Caco-2 (cell line): ENCODE measurements around the gene MACROD2. TPM values are rescaled to one million over a fixed set of nuclear protein-coding genes. Genes with fewer than 3 reads are reported as not detected.

Experiments used
- BruUV-seq: library from RNA; stranded (reverse); fragments of 400-500 nt; replicated peaks from 2 replicates; lab custom pipeline; 2021; lab: Mats Ljungman, UMichigan
- CTCF ChIA-PET: fragments of 300-600 bp; sonication (Branson Sonifier 250); formaldehyde crosslinking; loops from one replicate; lab custom pipeline; 2022; ENCODE audit warnings: antibody characterized with exemption; lab: Charles Lee
- POLR2A ChIA-PET: fragments of 300-600 bp; sonication (Branson Sonifier 250); formaldehyde crosslinking; loops from one replicate; lab custom pipeline; 2022; ENCODE audit warnings: antibody characterized with exemption; lab: Charles Lee
- DNase-seq, 2 experiments: peaks; one replicate each; pipeline versions ENCODE4 v3.0.0 to v3.0.0-alpha.2; 2020 to 2022
- H3K27me3 ChIP-seq: replicated peaks from 2 replicates; pipeline ENCODE4 v1.6.0; 2011; ENCODE audit warnings: low read length; ENCODE audit not compliant: control insufficient read depth, insufficient read depth
- H3K36me3 ChIP-seq: 2 replicates; pipeline ENCODE4 v1.5.1; 2011; ENCODE audit warnings: low read length; ENCODE audit not compliant: control insufficient read depth, insufficient read depth
- H3K4me1 ChIP-seq: fragments of 250-450 bp; sonication (Bioruptor Pico); 2 replicates; pipeline ENCODE4 v1.5.1; 2020; ENCODE audit warnings: mild to moderate bottlenecking
- H3K4me3 ChIP-seq: 2 replicates; pipeline ENCODE4 v1.5.1; 2011; ENCODE audit warnings: low read depth, mild to moderate bottlenecking, control low read depth, low read length
- H3K9me3 ChIP-seq: fragments of 250-450 bp; sonication (Bioruptor Pico); 2 replicates; pipeline ENCODE4 v1.5.1; 2020; ENCODE audit warnings: mild to moderate bottlenecking, moderate library complexity
- H3K27ac Mint-ChIP-seq: one replicate; pipeline ENCODE4 v1.8.0; 2022; ENCODE audit warnings: mixed read lengths; ENCODE audit not compliant: unreplicated experiment
- H3K27me3 Mint-ChIP-seq: one replicate; pipeline ENCODE4 v1.8.0; 2022; ENCODE audit warnings: mixed read lengths; ENCODE audit not compliant: insufficient read depth, unreplicated experiment
- H3K36me3 Mint-ChIP-seq: one replicate; pipeline ENCODE4 v1.8.0; 2022; ENCODE audit warnings: mild to moderate bottlenecking, mixed read lengths; ENCODE audit not compliant: insufficient read depth, unreplicated experiment
- H3K4me1 Mint-ChIP-seq: one replicate; pipeline ENCODE4 v1.8.0; 2022; ENCODE audit warnings: low read depth, mixed read lengths; ENCODE audit not compliant: unreplicated experiment
- H3K4me3 Mint-ChIP-seq: one replicate; pipeline ENCODE4 v1.8.0; 2022; ENCODE audit warnings: mild to moderate bottlenecking, moderate library complexity, mixed read lengths; ENCODE audit not compliant: unreplicated experiment
- H3K9me3 Mint-ChIP-seq: one replicate; pipeline ENCODE4 v1.8.0; 2022; ENCODE audit warnings: mixed read lengths; ENCODE audit not compliant: unreplicated experiment
- CTCF ChIP-seq, 2 experiments: fragments of 200-600 bp in 1 of 2; IDR thresholded peaks; 1 replicate in 1 of 2; 2 replicates in 1 of 2; pipeline versions ENCODE4 v1.5.1 to v1.8.0; 2011 to 2022; ENCODE audit warnings: antibody characterized with exemption in 1 of 2, control low read depth in 1 of 2, inconsistent platforms in 1 of 2, low read depth in 1 of 2, low read length in 1 of 2, mild to moderate bottlenecking in 1 of 2, moderate library complexity in 1 of 2; ENCODE audit not compliant: insufficient read depth in 1 of 2, severe bottlenecking in 1 of 2, unreplicated experiment in 1 of 2
- intact Hi-C: fragments of 100-400 bp; cut with micrococcal nuclease; formaldehyde crosslinking; loops from one replicate; pipeline ENCODE4 v1.10.0; 2022; ENCODE audit not compliant: unreplicated experiment
- total RNA-seq: library from RNA; stranded (reverse); gene quantifications from 2 replicates; pipeline ENCODE4 v1.2.3, GENCODE V29; 2022

The MACROD2 gene
- total RNA-seq, 1 experiment from 2014 or later = 6.4 TPM

DNA sequence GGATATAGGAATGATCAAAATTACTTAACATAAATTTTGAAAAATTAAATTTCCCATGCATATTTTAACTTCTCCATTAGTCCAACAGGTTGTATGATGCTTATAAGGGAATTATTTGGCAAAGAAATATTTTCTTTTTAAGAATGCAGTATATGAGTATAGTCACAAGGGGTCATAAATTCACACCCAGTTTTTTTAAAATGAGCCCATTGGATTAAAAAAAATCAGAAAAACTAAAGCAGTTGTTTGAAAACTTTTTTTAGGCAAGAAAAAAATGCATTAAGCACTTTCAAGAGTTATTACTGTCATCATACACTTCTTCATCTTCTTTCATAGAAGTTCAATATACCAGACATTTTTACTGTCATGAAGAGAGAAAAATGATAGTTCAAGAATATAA, 746.3 kb downstream of the MACROD2 start:
- H3K36me3 ChIP-seq = no peaks in the 10 kb centered on the region
- H3K27ac Mint-ChIP-seq = no peak overlapping the region
- no peaks in the 10 kb centered on the region for H3K9me3 ChIP-seq
- no peaks in the 10 kb centered on the region for H3K36me3 Mint-ChIP-seq
- DNase-seq = no peak
- no peaks in the 10 kb centered on the region for H3K27me3 Mint-ChIP-seq
- H3K9me3 Mint-ChIP-seq = no peaks in the 10 kb centered on the region
- no peaks in the 10 kb centered on the region for H3K4me1 Mint-ChIP-seq
- no peaks in the 10 kb centered on the region for H3K27me3 ChIP-seq
- TF ChIP-seq CTCF (IDR thresholded peaks at IDR 0.05; ENCODE audit: insufficient read depth in 1 of 2, low read depth in 1 of 2, low read length in 1 of 2, severe bottlenecking in 1 of 2, unreplicated experiment in 1 of 2) = no peak
- intact Hi-C loops = no loop called here
- POLR2A ChIA-PET = no interaction called here
- no peak overlapping the region for H3K4me3 ChIP-seq
- H3K4me1 ChIP-seq = no peaks in the 10 kb centered on the region
- CTCF ChIA-PET = no interaction called here
- no TSS peak for BruUV-seq
- H3K4me3 Mint-ChIP-seq = no peak overlapping the region

GRCh38 chr20:14744723-14745122, 749.4 kb downstream of the MACROD2 start:
- CTCF ChIA-PET = no interaction called here
- no peak for TF ChIP-seq CTCF (IDR thresholded peaks at IDR 0.05; ENCODE audit: insufficient read depth in 1 of 2, low read depth in 1 of 2, low read length in 1 of 2, severe bottlenecking in 1 of 2, unreplicated experiment in 1 of 2)
- no peak for DNase-seq
- H3K9me3 ChIP-seq = no peaks in the 10 kb centered on the region
- Mint-ChIP-seq H3K27me3 (no peaks in the 10 kb centered on the region), H3K4me3 (no peak overlapping the region), H3K27ac (no peak overlapping the region), H3K4me1 (no peaks in the 10 kb centered on the region), H3K36me3 (no peaks in the 10 kb centered on the region), H3K9me3 (no peaks in the 10 kb centered on the region)
- intact Hi-C loops = no loop called here
- H3K4me3 ChIP-seq = no peak overlapping the region
- no peaks in the 10 kb centered on the region for H3K27me3 ChIP-seq
- no TSS peak for BruUV-seq
- POLR2A ChIA-PET = no interaction called here
- H3K36me3 ChIP-seq = no peaks in the 10 kb centered on the region
- no peaks in the 10 kb centered on the region for H3K4me1 ChIP-seq

GRCh38 chr20:14745830-14746229, 750.5 kb downstream of the MACROD2 start:
- no TSS peak for BruUV-seq
- no peaks in the 10 kb centered on the region for H3K36me3 Mint-ChIP-seq
- no peak for TF ChIP-seq CTCF (IDR thresholded peaks at IDR 0.05; ENCODE audit: insufficient read depth in 1 of 2, low read depth in 1 of 2, low read length in 1 of 2, severe bottlenecking in 1 of 2, unreplicated experiment in 1 of 2)
- POLR2A ChIA-PET = no interaction called here
- no peaks in the 10 kb centered on the region for H3K4me1 ChIP-seq
- intact Hi-C loops = no loop called here
- no peak for DNase-seq
- no peaks in the 10 kb centered on the region for H3K27me3 ChIP-seq
- no peaks in the 10 kb centered on the region for H3K9me3 ChIP-seq
- no peak overlapping the region for H3K4me3 Mint-ChIP-seq
- no peaks in the 10 kb centered on the region for H3K4me1 Mint-ChIP-seq
- H3K4me3 ChIP-seq = no peak overlapping the region
- H3K27me3 Mint-ChIP-seq = no peaks in the 10 kb centered on the region
- CTCF ChIA-PET = no interaction called here
- no peaks in the 10 kb centered on the region for H3K9me3 Mint-ChIP-seq
- H3K36me3 ChIP-seq = no peaks in the 10 kb centered on the region
- H3K27ac Mint-ChIP-seq = no peak overlapping the region
